Activated T-helper 17 cell treated with anti-CD3 and anti-CD28 coated beads, Interleukin-2, amount 50 U/mL, for 72 hours (primary cell): ENCODE measurements around the gene TRIM33. TPM values are rescaled to one million over a fixed set of nuclear protein-coding genes. Genes with fewer than 3 reads are reported as not detected.
A peak's percentile ranks its signal among the peaks of the same experiment; 100 is the strongest.

Experiments
- ATAC-seq: fragments of 150-1000 bp; cut with Tn5 transposase; replicated peaks from 2 replicates; pipeline ENCODE4 v1.10.0; 2021; ENCODE audit warnings: mild to moderate bottlenecking, moderate library complexity
- H3K27ac Mint-ChIP-seq: one replicate; pipeline ENCODE4 v1.8.0; 2022; ENCODE audit warnings: mixed read lengths
- H3K27me3 Mint-ChIP-seq: one replicate; pipeline ENCODE4 v1.8.0; 2022; ENCODE audit warnings: mixed read lengths
- H3K36me3 Mint-ChIP-seq: one replicate; pipeline ENCODE4 v1.8.0; 2022; ENCODE audit warnings: low read depth, mild to moderate bottlenecking, mixed read lengths
- H3K4me1 Mint-ChIP-seq: one replicate; pipeline ENCODE4 v1.8.0; 2022; ENCODE audit warnings: mixed read lengths
- H3K4me3 Mint-ChIP-seq: one replicate; pipeline ENCODE4 v1.8.0; 2022; ENCODE audit warnings: mild to moderate bottlenecking, mixed read lengths
- H3K9me3 Mint-ChIP-seq: one replicate; pipeline ENCODE4 v1.8.0; 2022; ENCODE audit warnings: mixed read lengths
- total RNA-seq, 2 donors: library from RNA; stranded (reverse); gene quantifications; one replicate each; pipeline ENCODE4 v1.2.3, GENCODE V29; 2022

The TRIM33 gene
- total RNA-seq, 2 donors from 2014 or later, result 36.6 to 45.9 TPM

DNA sequence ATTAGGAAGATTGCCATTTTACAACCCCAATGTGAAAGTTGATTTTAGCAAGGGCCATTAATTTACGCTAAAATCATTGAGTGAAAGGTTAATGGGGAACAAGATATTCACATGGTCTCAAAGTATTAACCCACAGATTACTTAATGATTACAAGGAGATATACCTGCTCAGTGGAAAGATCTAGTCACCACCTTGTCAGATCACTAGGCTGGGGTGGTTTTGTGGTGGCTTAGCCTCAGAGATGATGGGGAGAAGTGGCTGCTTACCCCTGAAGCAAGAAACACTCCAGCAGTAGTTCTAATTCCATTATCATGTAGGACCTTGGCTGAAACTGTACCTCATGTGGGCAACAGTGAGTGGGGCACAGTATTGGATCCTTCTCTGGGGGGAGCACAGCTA is 20.1 kb upstream of the TRIM33 start:
- no peak overlapping the region for H3K4me3 Mint-ChIP-seq
- H3K36me3 Mint-ChIP-seq, result no peaks in the 10 kb centered on the region
- H3K27ac Mint-ChIP-seq, result no peak overlapping the region
- no peaks in the 10 kb centered on the region for H3K27me3 Mint-ChIP-seq
- no peaks in the 10 kb centered on the region for H3K4me1 Mint-ChIP-seq
- no peak for ATAC-seq
- H3K9me3 Mint-ChIP-seq, result no peaks in the 10 kb centered on the region

DNA sequence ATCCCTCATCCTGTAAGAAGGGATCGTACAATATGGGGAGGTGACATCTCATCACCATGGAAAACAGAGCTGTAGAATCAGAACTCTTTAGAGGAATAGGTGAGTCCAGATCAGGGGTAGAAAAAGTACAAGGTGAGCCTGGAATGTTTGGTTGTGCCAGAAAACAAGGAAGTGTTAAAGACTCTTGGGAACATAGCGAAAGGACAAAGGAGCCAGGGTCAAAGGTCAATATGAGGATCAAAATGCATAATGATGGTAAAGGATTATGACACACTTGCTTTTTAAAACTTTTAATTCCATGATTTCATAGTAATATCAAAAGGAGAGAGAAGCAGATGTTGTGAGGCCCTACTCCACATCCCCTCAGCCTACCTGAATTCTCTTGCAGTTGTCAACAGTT is 19.2 kb upstream of the TRIM33 start:
- Mint-ChIP-seq H3K27ac (no peak overlapping the region), H3K4me3 (no peak overlapping the region), H3K4me1 (no peaks in the 10 kb centered on the region), H3K36me3 (no peaks in the 10 kb centered on the region), H3K9me3 (no peaks in the 10 kb centered on the region), H3K27me3 (no peaks in the 10 kb centered on the region)
- ATAC-seq, result no peak

DNA sequence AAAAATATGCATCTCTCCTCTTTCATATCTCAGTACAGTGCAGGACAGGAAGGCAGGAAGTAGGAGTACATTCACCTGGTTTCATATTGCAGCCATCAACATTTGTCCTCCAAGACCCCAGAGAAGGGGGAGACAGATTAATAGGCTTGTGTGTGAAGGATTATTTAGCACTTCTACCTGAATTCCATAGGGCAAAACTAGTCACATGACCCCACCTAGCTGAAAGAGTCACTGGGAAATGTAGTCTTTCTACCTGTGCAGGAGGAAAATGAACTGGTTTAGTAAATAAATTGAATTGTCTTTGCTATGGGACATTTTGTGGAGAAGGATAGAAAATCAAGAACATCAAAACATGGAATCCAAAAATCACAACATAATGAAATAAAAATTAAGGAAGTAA is 13.9 kb upstream of the TRIM33 start:
- ATAC-seq, result no peak
- Mint-ChIP-seq H3K4me1 (no peaks in the 10 kb centered on the region), H3K27me3 (peaks cover under 1% of the 10 kb centered on the region), H3K9me3 (no peaks in the 10 kb centered on the region), H3K4me3 (no peak overlapping the region), H3K36me3 (no peaks in the 10 kb centered on the region), H3K27ac (no peak overlapping the region)

DNA sequence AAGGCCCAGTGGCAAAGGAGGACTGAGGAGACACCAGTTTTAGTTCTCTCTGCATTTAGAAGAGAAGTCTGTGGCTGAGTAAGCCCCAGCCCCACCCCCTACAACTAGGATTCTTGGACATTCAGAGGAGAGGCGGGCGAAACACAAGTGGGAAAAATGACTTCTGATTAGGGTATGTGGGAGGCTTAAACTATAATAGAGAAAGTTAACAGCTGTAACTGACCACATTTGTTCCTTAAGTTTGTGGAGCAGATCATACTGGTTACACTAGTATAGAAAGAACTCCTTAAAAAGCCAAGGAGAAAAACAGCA is 11.2 kb upstream of the TRIM33 start:
- no peak overlapping the region for H3K27ac Mint-ChIP-seq
- H3K27me3 Mint-ChIP-seq, result peaks cover 5% of the 10 kb centered on the region
- H3K4me1 Mint-ChIP-seq, result no peaks in the 10 kb centered on the region
- ATAC-seq, result no peak
- no peak overlapping the region for H3K4me3 Mint-ChIP-seq
- no peaks in the 10 kb centered on the region for H3K36me3 Mint-ChIP-seq
- H3K9me3 Mint-ChIP-seq, result no peaks in the 10 kb centered on the region

DNA sequence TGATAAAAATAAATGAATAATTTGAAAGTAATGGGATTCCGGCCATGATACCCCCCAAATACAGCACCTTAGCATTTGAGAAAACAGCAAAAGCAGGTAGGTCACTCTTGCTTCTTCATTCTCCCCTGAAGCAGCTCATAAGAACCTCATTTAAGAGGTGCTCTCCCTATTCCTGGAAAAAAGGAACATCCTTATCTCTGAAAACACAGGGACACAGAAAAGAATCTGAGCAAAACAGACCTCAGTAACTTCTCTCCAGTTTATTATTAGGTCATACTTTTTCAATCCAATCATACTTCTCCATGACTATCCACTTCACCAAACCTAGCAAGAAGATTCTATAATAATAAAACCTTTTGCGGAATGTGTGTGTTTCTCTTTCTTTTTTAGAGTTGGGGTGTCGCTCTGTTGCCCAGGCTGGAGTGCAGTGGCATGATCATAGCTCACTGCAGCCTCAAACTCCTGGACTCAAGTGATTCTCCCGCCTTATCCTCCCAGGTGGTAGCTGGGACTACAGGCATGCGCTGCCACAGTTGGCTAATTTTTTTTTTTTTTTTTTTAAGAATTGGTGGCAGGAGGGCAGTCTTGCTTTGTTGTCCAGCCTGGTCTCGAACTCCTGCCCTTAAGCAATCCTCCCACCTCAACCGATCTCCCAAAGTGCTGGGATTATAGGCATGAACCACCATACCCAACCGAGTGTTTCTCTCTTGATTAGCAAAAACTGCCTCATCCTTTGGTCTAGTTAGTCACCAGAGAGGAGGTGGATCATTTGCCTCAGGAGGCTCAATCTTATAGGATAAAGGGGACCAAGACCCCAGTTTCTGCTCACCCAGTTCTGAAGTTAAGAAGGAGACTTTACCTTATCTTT is 10.6 kb upstream of the TRIM33 start:
- no peak for ATAC-seq
- H3K36me3 Mint-ChIP-seq, result no peaks in the 10 kb centered on the region
- H3K27me3 Mint-ChIP-seq, result peaks cover 5% of the 10 kb centered on the region
- H3K27ac Mint-ChIP-seq, result no peak overlapping the region
- H3K9me3 Mint-ChIP-seq, result no peaks in the 10 kb centered on the region
- no peaks in the 10 kb centered on the region for H3K4me1 Mint-ChIP-seq
- H3K4me3 Mint-ChIP-seq, result no peak overlapping the region

DNA sequence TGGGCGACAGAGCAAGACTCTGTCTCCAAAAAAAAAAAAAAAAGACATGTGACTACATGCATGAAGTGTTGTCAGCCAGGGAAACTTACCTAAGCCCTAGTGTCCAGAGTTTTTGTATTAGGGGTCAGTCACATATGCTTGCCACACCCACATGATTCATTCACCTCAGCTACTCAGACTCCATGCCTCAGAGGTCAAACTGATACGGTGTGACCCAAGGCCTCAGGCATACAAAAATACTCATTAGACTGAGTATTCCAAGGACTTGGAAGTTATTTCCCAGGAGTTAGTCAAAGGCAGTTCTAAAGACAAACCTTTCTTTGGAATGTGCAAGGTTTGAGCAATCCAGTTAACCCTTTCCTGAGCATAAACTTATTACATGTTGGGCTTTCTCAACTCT is 6.3 kb upstream of the TRIM33 start:
- no peak overlapping the region for H3K27ac Mint-ChIP-seq
- H3K36me3 Mint-ChIP-seq, result no peaks in the 10 kb centered on the region
- peaks cover 5% of the 10 kb centered on the region for H3K27me3 Mint-ChIP-seq
- H3K4me3 Mint-ChIP-seq, result no peak overlapping the region
- peaks cover 5% of the 10 kb centered on the region for H3K4me1 Mint-ChIP-seq
- H3K9me3 Mint-ChIP-seq, result no peaks in the 10 kb centered on the region
- ATAC-seq, result no peak

DNA sequence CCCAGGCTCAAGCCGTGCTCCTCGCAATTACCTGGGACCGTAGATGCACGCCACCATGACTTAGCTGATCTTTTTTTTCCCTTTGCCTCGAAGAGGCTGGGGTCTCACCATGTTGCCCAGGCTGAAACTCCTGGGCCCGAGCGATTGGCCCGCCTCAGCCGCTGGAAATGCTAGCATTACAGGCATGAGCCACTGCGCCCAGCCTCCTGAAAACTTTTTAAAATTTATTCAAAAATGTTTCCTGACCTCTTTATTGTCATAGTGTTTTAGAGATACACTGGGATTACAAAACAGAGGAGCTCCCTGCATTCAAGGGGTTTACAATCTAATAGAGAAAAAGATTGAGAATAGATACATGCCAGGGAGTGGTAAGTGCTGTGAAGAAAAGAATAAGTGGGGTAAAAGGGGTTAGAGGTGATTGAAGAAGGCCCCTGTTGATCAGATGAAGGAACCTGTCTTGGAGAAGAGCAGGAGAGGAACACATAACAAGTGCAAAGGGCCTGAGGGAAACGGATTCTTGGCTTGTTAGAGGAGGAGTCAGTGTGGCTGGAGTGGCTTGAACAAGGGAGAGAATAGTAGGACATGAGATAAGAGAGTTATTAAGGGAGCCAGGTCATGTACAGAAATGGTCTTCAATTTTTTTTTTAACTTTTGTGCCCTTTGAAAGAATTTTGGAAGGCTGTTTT is 1.7 kb upstream of the TRIM33 start:
- Mint-ChIP-seq H3K9me3 (no peaks in the 10 kb centered on the region), H3K4me1 (peaks cover 27% of the 10 kb centered on the region), H3K4me3 (peak overlapping the region; percentile 97), H3K27me3 (no peaks in the 10 kb centered on the region), H3K27ac (peak overlapping the region; percentile 99), H3K36me3 (peaks cover 35% of the 10 kb centered on the region)
- no peak for ATAC-seq

DNA sequence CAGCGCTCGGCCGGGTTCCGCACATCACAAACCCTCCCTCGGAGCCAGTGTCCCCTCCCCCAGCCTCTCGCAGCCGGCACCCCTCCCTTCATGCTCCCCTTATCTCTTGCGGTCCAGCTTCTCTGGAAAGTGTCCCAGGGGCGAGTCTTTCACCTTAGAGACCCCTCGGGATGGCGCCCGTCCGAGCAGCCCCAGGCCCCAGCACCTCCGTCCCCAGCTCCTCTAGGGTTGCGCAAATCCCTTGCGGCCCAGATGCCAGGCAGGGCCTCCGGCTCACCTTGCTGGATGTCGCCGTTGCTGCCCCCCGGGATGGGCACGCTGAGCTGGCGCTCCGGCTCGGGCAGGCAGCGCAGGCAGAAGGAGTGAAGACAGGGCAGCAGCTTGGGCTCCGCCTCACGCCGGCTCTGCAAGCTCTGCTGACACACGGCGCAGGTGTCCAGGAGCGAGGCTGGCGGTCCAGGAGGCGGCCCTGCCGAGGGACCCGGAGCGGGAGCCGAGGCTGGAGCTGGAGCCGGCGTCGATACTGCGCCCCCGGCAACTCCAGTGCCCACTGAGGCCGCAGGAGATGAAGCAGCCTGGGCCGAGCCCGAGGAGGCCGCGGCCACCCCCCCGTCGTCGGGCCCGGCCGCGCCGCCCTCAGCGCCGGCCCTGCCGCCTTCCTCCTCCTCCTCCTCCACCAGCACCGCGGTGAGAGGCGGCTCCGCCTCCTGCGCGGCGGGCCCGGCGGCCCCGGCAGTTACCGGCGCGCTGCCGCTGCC is 550 bp downstream of the TRIM33 start:
- H3K9me3 Mint-ChIP-seq, result no peaks in the 10 kb centered on the region

DNA sequence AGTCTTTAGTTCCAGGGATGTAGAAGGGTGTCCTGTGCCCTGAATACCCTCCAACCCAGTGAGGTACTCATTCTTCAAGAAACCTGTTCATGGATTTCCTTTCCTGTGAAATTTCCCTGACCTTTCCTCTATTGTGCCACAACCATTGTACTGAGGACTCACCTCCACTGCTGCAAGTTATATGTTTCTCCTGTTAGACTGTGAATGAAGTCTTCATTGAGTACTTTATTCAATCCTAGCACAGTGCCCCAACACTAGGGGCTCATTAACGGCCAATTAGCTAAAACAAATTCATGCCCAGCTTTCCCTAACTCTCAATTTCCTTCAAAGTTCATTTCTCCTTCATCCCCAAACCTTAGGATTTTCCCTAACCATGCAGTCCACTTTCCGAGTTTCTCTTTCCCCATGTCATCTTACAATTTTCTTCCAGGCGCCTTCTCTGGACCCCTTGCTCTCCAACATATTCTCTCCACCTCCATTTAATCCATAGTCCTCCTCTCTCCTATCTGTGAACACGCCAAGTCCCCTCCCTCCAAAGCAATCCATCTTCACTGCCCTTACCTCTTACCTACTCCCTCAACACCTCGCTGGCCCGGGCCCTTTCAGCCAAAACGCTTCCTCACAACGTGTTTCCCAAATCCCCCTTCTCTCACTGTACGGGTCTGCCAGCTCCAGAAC is 1.3 kb downstream of the TRIM33 start:
- Mint-ChIP-seq H3K27ac (peak overlapping the region; percentile 94), H3K9me3 (no peaks in the 10 kb centered on the region), H3K4me3 (peak overlapping the region; percentile 97), H3K36me3 (peaks cover 63% of the 10 kb centered on the region), H3K4me1 (peaks cover 44% of the 10 kb centered on the region), H3K27me3 (no peaks in the 10 kb centered on the region)
- ATAC-seq, result no peak

More for the DNA sequence above, 550 bp downstream of the TRIM33 start:
- peak; percentile 67 for ATAC-seq
- H3K36me3 Mint-ChIP-seq, result peaks cover 56% of the 10 kb centered on the region
- peak overlapping the region; percentile 97 for H3K4me3 Mint-ChIP-seq
- H3K27ac Mint-ChIP-seq, result peak overlapping the region; percentile 94
- H3K4me1 Mint-ChIP-seq, result peaks cover 39% of the 10 kb centered on the region
- H3K27me3 Mint-ChIP-seq, result no peaks in the 10 kb centered on the region

DNA sequence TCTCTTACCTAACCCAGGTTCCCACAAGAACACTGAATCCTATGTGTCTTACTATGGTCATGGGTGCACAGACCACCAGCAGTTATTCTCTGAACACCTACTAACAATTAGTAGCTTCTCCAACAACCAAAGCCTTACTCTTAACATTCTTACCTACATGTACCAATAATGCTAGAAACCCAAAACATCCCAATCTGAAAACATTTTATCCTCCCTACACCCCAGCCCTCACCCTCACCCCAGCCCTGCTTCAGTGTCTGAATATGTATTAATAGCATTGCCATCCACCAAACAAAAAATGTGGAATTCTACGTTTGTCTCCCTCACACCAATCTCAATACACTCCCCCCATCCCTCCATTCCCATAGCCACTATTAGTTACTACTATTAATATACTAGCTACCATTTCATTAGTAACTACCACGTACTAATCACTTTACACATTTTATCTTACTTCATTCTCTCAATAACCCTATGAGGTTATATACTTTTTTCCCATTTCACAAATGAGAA is 2.6 kb downstream of the TRIM33 start:
- Mint-ChIP-seq H3K4me1 (peaks cover 48% of the 10 kb centered on the region), H3K36me3 (peaks cover 67% of the 10 kb centered on the region), H3K9me3 (no peaks in the 10 kb centered on the region), H3K4me3 (peak overlapping the region; percentile 97), H3K27ac (peak overlapping the region; percentile 94), H3K27me3 (no peaks in the 10 kb centered on the region)
- no peak for ATAC-seq

DNA sequence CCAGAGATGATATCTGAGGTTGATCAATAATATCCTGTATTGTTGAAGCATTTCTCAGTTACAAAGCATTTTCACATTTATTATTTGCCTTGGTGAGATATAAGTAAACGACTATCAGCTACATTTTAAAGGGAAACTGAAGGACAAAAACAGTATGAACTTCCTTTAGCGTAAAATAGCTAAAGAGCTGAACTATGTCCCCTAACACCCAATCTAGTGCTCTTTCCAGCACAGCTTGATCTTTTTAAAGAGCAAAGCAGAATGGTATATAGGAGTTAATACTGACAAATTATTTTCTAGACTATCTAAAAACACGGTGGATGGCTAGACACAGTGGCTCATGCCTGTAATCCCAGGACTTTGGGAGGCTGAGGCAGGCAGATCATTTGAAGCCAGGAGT is 3.5 kb downstream of the TRIM33 start:
- Mint-ChIP-seq H3K27me3 (no peaks in the 10 kb centered on the region), H3K4me3 (peak overlapping the region; percentile 97), H3K27ac (peak overlapping the region; percentile 21), H3K4me1 (peaks cover 43% of the 10 kb centered on the region), H3K9me3 (no peaks in the 10 kb centered on the region), H3K36me3 (peaks cover 67% of the 10 kb centered on the region)
- no peak for ATAC-seq

DNA sequence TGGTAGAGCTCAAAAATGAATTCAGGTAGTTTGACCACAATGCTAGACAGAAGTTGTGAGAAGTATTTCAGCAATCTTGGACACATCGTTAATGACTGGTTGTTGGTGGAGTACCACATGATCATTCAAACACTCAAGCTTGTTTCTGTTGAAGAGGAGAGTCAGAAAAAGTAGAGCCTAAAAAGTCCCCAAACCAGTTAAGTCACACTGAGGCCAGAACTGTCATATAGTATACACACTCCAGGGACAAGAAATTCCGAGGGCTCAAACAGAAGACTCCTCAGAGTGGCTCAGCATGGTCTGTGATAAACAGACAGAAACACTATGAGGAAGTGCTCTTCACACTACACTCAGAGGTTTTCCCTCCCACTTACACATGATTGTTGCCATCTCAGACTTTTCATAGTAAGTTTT is 5.8 kb downstream of the TRIM33 start:
- H3K36me3 Mint-ChIP-seq, result peaks cover 54% of the 10 kb centered on the region
- H3K9me3 Mint-ChIP-seq, result no peaks in the 10 kb centered on the region
- peak; percentile 41 for ATAC-seq
- H3K27ac Mint-ChIP-seq, result no peak overlapping the region
- peaks cover 51% of the 10 kb centered on the region for H3K4me1 Mint-ChIP-seq
- peak overlapping the region; percentile 2 for H3K4me3 Mint-ChIP-seq
- H3K27me3 Mint-ChIP-seq, result no peaks in the 10 kb centered on the region

DNA sequence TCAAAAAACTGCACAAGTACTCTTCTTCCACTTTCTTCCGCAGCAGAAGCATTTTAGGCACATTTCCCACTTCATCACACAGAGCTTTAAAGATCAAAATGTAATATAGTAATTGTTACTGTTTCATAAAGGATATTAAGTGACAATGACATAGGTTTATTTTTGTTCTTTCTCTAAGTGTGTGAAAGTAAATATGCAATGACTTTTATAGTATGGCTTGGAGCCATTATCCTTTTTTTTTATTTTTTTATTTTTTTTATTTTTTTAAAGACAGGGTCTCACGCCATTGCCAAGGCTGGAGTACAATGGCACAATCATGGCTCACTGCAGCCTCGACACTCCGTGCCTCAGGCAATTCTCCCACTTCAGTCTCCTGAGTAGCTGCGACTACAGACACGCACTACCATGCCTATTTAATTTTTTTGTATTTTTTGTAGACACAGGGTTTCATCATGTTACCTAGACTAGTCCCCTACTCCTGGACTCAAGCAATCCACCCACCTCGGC is 7.0 kb downstream of the TRIM33 start:
- Mint-ChIP-seq H3K36me3 (peaks cover 44% of the 10 kb centered on the region), H3K4me1 (peaks cover 45% of the 10 kb centered on the region), H3K27me3 (no peaks in the 10 kb centered on the region), H3K27ac (no peak overlapping the region), H3K9me3 (no peaks in the 10 kb centered on the region), H3K4me3 (no peak overlapping the region)
- no peak for ATAC-seq

DNA sequence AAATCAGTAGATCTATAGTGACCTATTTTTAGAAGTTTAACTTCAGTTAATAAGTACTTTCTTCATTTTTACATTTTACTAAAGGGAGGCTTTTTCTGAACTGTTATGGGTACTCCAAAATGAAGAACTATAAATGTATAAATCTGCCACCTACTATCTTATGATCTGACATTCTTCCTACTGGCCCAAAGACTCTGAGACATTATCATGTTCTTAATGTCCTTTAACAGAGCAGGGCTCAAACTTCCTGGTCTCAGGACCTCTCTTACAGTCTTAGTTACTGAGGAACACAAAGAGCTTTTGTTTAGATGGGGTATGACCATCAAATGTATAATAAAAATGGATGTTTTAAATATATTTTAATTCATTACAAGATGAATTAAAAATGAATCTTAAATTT is 8.9 kb downstream of the TRIM33 start:
- Mint-ChIP-seq H3K4me3 (no peak overlapping the region), H3K27me3 (no peaks in the 10 kb centered on the region), H3K4me1 (peaks cover 34% of the 10 kb centered on the region), H3K27ac (no peak overlapping the region), H3K9me3 (no peaks in the 10 kb centered on the region), H3K36me3 (peaks cover 42% of the 10 kb centered on the region)
- no peak for ATAC-seq
